PC-3 (cell line): ENCODE results near the gene ACER3.

Experiments used
- EZH2phosphoT487 ChIP-seq: fragments of 300-600 bp; sonication (generic); IDR thresholded peaks from 2 replicates; pipeline ENCODE4 v1.6.1; 2018; ENCODE audit warnings: mild to moderate bottlenecking, antibody characterized with exemption, low read length, borderline replicate concordance
- TF ChIP-seq, protein P1 (sequence below): fragments of 300-600 bp; sonication (generic); conservative IDR thresholded peaks from 2 replicates; pipeline ENCODE4 v1.5.1; 2017; ENCODE audit warnings: antibody characterized with exemption, low read depth, mild to moderate bottlenecking, low read length

DNA sequence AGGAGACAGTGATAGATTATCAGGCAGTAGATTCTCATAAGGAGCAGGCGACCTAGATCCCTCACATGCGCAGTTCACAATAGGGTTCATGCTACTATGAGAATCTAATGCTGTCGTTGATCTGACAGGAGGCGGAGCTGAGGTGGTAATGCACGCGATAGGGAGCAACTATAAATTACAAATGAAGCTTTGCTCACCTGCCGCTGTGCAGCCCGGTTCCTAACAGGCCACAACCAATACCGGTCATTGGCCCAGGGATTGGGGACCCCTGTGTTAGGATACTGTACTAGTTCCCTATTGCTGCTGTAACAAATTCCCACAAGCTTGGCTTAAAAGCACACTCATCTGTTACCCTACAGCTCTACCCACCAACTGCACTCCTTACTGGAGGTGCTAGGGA is 184.2 kb downstream of the ACER3 start:
- no peak for TF ChIP-seq EZH2phosphoT487
- TF ChIP-seq, protein P1, sequence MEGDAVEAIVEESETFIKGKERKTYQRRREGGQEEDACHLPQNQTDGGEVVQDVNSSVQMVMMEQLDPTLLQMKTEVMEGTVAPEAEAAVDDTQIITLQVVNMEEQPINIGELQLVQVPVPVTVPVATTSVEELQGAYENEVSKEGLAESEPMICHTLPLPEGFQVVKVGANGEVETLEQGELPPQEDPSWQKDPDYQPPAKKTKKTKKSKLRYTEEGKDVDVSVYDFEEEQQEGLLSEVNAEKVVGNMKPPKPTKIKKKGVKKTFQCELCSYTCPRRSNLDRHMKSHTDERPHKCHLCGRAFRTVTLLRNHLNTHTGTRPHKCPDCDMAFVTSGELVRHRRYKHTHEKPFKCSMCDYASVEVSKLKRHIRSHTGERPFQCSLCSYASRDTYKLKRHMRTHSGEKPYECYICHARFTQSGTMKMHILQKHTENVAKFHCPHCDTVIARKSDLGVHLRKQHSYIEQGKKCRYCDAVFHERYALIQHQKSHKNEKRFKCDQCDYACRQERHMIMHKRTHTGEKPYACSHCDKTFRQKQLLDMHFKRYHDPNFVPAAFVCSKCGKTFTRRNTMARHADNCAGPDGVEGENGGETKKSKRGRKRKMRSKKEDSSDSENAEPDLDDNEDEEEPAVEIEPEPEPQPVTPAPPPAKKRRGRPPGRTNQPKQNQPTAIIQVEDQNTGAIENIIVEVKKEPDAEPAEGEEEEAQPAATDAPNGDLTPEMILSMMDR = no peak
